Esophagus muscularis mucosa (tissue), 4 donors: ENCODE data around the gene SSTR5.

Experiments used
- CTCF ChIP-seq, 3 experiments: fragments of 200-600 bp in 2 of 3; fragments of 450-650 bp in 1 of 3; sonication (generic) in 2 of 3; IDR thresholded peaks; one replicate each; pipeline ENCODE4 v1.5.1; 2017 to 2019; ENCODE audit warnings: antibody characterized with exemption in 3 of 3, mild to moderate bottlenecking in 2 of 3, moderate library complexity in 1 of 3
- EP300 ChIP-seq: sonication (generic); formaldehyde crosslinking; IDR thresholded peaks from one replicate; pipeline ENCODE4 v1.6.1; 2017; ENCODE audit warnings: antibody characterized with exemption
- POLR2A ChIP-seq: fragments of 450-650 bp; IDR thresholded peaks from one replicate; pipeline ENCODE4 v1.6.1; 2017; ENCODE audit warnings: antibody characterized with exemption, moderate library complexity, mild to moderate bottlenecking, low read depth
- POLR2AphosphoS5 ChIP-seq, 2 donors: sonication (generic); formaldehyde crosslinking; IDR thresholded peaks; one replicate each; pipeline ENCODE4 v1.6.1; 2017; ENCODE audit warnings: antibody characterized with exemption in 2 of 2

- no peak for TF ChIP-seq CTCF (IDR thresholded peaks at IDR 0.05)
- no peak for TF ChIP-seq EP300
- no peak for TF ChIP-seq POLR2A
- TF ChIP-seq POLR2AphosphoS5 (IDR thresholded peaks at IDR 0.05) = no peak
These were observed 29.2 kb downstream of the SSTR5 start for GRCh38 chr16:1101573-1102332.
